ENCODE data around the gene DLGAP4. TPM values are rescaled to one million over a fixed set of nuclear protein-coding genes. Genes with fewer than 3 reads are reported as not detected.
A peak's percentile ranks its signal among the peaks of the same experiment; 100 is the strongest.

DLGAP4 gene
- total and polyA plus RNA-seq, 2 of the 13 experiments (the other 11 are each of a cell fraction or from before 2014, with no cell fraction given), result 15.2 to 26.7 TPM

DNA sequence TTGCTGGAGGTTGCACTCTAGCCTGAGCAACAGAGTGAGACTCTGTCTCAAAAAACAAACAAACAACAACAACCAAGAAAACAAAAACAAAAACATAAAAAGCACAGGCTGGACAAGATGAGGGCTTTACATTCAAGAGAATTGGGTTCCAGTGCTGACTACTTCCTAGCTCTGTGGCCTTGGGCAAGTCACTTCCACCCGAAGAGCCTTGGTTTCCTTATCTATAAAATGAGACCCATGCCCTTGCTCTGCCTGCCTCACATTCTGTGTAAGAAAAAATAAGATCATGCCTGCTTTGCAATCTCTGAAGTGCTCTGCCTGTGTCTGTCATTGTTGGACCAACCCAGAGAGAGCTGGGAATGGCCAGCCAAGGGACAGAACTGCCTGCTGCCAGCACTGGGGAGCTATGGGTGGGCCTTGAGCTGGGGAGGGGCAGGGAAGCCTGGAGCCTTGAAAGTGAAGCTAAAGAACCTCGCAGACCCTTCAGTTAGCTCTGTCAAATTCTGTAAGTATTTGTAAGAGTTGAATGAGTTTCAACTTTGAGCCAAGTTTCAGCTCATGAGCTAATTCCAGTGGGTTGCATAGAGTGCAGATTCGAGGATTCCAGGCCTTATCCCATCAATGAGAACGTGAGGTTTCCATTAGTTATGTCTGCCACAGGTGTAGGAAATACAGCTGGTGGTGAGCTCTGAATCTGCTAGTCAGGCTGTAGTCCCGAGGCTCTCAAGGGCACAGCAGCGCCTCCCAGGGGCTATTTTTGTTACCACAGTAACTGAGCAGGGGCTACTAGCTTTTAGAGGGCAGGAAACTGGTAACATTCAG, 93.2 kb downstream of the DLGAP4 start (continued):
- TF ChIP-seq, protein P1, sequence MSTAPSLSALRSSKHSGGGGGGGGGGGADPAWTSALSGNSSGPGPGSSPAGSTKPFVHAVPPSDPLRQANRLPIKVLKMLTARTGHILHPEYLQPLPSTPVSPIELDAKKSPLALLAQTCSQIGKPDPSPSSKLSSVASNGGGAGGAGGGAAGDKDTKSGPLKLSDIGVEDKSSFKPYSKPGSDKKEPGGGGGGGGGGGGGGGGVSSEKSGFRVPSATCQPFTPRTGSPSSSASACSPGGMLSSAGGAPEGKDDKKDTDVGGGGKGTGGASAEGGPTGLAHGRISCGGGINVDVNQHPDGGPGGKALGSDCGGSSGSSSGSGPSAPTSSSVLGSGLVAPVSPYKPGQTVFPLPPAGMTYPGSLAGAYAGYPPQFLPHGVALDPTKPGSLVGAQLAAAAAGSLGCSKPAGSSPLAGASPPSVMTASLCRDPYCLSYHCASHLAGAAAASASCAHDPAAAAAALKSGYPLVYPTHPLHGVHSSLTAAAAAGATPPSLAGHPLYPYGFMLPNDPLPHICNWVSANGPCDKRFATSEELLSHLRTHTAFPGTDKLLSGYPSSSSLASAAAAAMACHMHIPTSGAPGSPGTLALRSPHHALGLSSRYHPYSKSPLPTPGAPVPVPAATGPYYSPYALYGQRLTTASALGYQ (CRISPR knock-in tag; IDR thresholded peaks at IDR 0.05), result no peak
- TF ChIP-seq EZH2 (conservative IDR thresholded peaks at IDR 0.05; ENCODE audit: low read depth, low read length) (no peak), MLX (CRISPR knock-in tag; IDR thresholded peaks at IDR 0.05) (no peak), HMGA1 (CRISPR knock-in tag; conservative IDR thresholded peaks at IDR 0.05) (no peak), SSRP1 (CRISPR knock-in tag; IDR thresholded peaks at IDR 0.05) (no peak), ZNF556 (CRISPR knock-in tag; IDR thresholded peaks at IDR 0.05; ENCODE audit: borderline replicate concordance) (no peak), ZNF549 (CRISPR knock-in tag; IDR thresholded peaks at IDR 0.05) (no peak), XRCC5 (optimal IDR thresholded peaks at IDR 0.05; ENCODE audit: low read length) (peak; percentile 97), ZSCAN30 (CRISPR knock-in tag; IDR thresholded peaks at IDR 0.05) (no peak), KDM5A (IDR thresholded peaks at IDR 0.05; ENCODE audit: borderline replicate concordance, low read length) (no peak), ZBTB8A (CRISPR knock-in tag; IDR thresholded peaks at IDR 0.05; ENCODE audit: borderline replicate concordance, low read depth) (no peak), MED1 (CRISPR knock-in tag; IDR thresholded peaks at IDR 0.05) (peak; percentile 56; the same call in 1 of the 2 replicates), KLF12 (CRISPR knock-in tag; IDR thresholded peaks at IDR 0.05; ENCODE audit: borderline replicate concordance) (0 out of 2 replicates have a peak, but pooled peaks have one; percentile 62), MEIS2 (CRISPR knock-in tag; IDR thresholded peaks at IDR 0.05) (no peak), GLI4 (CRISPR knock-in tag; IDR thresholded peaks at IDR 0.05; ENCODE audit: borderline replicate concordance) (peak; percentile 66; the same call in 1 of the 2 replicates), NONO (IDR thresholded peaks at IDR 0.05) (no peak), NONO (CRISPR knock-in tag; conservative IDR thresholded peaks at IDR 0.05) (peak; percentile 49; the same call in 1 of the 2 replicates), ZNF547 (CRISPR knock-in tag; IDR thresholded peaks at IDR 0.05) (no peak), IRF9 (CRISPR knock-in tag; IDR thresholded peaks at IDR 0.05; ENCODE audit: borderline replicate concordance) (no peak), TOPORS (CRISPR knock-in tag; IDR thresholded peaks at IDR 0.05) (no peak), NFYB (CRISPR knock-in tag; IDR thresholded peaks at IDR 0.05) (no peak)
- TF ChIP-seq, protein P2, sequence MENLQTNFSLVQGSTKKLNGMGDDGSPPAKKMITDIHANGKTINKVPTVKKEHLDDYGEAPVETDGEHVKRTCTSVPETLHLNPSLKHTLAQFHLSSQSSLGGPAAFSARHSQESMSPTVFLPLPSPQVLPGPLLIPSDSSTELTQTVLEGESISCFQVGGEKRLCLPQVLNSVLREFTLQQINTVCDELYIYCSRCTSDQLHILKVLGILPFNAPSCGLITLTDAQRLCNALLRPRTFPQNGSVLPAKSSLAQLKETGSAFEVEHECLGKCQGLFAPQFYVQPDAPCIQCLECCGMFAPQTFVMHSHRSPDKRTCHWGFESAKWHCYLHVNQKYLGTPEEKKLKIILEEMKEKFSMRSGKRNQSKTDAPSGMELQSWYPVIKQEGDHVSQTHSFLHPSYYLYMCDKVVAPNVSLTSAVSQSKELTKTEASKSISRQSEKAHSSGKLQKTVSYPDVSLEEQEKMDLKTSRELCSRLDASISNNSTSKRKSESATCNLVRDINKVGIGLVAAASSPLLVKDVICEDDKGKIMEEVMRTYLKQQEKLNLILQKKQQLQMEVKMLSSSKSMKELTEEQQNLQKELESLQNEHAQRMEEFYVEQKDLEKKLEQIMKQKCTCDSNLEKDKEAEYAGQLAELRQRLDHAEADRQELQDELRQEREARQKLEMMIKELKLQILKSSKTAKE (CRISPR knock-in tag; IDR thresholded peaks at IDR 0.05; ENCODE audit: borderline replicate concordance), result no peak

Measured in HepG2 (cell line).